Measurements from ENCODE around the gene CARNS1. TPM values are rescaled to one million over a fixed set of nuclear protein-coding genes. Genes with fewer than 3 reads are reported as not detected.

CARNS1 gene
- total and polyA plus RNA-seq, 10 of the 15 experiments (the other 5 are each of a cell fraction or from before 2014, with no cell fraction given) = 0.02 to 0.14 (median 0.10) TPM; not detected in 3

DNA sequence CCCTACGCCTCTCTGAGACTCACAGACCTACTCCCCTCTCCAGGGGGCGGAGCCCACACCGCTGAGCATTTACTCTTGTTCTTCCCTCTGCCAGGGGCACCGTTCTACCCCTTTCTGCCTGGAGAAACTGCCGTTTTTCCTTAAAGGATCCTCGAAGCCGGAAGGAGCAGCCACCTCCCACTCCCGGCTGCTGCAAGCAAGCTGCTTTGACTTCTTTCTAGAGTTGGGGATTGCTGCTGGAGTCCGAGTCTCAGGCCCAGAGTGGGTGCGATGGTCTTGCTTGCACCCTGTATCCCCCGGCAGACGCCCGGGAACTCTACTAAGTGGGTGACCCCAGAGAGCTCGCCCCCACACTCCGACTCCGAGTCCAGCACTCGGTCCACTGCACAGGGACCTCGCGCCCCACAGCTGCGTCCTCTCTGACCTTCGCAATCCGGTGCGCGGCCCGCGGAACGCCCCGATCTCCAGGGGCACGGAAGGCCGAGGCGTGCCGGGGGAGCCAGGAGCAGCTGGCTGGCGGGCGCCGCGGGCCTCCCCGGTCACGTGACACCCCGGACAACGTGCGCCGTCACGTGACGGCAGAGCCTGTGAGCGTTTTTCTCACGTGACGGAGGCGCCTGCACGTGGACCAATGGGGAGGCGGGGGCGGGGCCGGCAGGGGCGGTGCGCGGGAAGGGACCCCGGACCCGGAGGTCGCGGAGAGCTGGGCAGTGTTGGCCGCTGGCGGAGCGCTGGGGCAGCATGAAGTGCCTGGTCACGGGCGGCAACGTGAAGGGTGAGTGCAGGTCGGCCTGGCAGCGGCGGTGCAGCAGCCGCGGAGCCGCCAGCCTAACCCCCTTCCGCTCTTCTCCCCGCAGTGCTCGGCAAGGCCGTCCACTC, 23.9 kb upstream of the CARNS1 start, which contains the start of gene RAD9A (continued):
- TF ChIP-seq BCL3 (IDR thresholded peaks at IDR 0.05; ENCODE audit: borderline replicate concordance, insufficient read depth, low read depth, low read length, poor library complexity, severe bottlenecking) (peak; percentile 9), ZNF687 (IDR thresholded peaks at IDR 0.05) (peak; percentile 89), RCOR1 (conservative IDR thresholded peaks at IDR 0.05; ENCODE audit: low read depth, low read length) (no peak), ATF3 (IDR thresholded peaks at IDR 0.05; ENCODE audit: borderline replicate concordance, extremely low read depth, low read depth, low read length) (peak; percentile 99), STAT1 (conservative IDR thresholded peaks at IDR 0.05) (peak; percentile 81; the same call in 1 of the 2 replicates), NFYB (IDR thresholded peaks at IDR 0.05; ENCODE audit: insufficient read depth, low read depth, low read length) (peak; percentile 94), PRDM15 (CRISPR knock-in tag; IDR thresholded peaks at IDR 0.05) (peak; percentile 93), ZZZ3 (IDR thresholded peaks at IDR 0.05; ENCODE audit: control insufficient read depth, insufficient read length, low read depth) (no peak), ELK1 (IDR thresholded peaks at IDR 0.05; ENCODE audit: low read depth, low read length) (no peak), SP1 (IDR thresholded peaks at IDR 0.05; ENCODE audit: low read depth, low read length) (peak; percentile 74)
- TF ChIP-seq, protein P1, sequence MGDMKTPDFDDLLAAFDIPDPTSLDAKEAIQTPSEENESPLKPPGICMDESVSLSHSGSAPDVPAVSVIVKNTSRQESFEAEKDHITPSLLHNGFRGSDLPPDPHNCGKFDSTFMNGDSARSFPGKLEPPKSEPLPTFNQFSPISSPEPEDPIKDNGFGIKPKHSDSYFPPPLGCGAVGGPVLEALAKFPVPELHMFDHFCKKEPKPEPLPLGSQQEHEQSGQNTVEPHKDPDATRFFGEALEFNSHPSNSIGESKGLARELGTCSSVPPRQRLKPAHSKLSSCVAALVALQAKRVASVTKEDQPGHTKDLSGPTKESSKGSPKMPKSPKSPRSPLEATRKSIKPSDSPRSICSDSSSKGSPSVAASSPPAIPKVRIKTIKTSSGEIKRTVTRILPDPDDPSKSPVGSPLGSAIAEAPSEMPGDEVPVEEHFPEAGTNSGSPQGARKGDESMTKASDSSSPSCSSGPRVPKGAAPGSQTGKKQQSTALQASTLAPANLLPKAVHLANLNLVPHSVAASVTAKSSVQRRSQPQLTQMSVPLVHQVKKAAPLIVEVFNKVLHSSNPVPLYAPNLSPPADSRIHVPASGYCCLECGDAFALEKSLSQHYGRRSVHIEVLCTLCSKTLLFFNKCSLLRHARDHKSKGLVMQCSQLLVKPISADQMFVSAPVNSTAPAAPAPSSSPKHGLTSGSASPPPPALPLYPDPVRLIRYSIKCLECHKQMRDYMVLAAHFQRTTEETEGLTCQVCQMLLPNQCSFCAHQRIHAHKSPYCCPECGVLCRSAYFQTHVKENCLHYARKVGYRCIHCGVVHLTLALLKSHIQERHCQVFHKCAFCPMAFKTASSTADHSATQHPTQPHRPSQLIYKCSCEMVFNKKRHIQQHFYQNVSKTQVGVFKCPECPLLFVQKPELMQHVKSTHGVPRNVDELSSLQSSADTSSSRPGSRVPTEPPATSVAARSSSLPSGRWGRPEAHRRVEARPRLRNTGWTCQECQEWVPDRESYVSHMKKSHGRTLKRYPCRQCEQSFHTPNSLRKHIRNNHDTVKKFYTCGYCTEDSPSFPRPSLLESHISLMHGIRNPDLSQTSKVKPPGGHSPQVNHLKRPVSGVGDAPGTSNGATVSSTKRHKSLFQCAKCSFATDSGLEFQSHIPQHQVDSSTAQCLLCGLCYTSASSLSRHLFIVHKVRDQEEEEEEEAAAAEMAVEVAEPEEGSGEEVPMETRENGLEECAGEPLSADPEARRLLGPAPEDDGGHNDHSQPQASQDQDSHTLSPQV (IDR thresholded peaks at IDR 0.05) = no peak
